Tibial nerve (tissue), 3 donors: ENCODE data around the gene CTNNA1.

Experiments used
- CTCF ChIP-seq, 5 experiments: fragments of 200-600 bp in 3 of 5; fragments of 450-650 bp in 2 of 5; sonication (generic) in 3 of 5; IDR thresholded peaks; one replicate each; pipeline ENCODE4 v1.5.1; 2016 to 2019; ENCODE audit warnings: antibody characterized with exemption in 5 of 5, mild to moderate bottlenecking in 3 of 5, moderate library complexity in 2 of 5
- POLR2A ChIP-seq, 2 donors: fragments of 450-650 bp; IDR thresholded peaks; one replicate each; pipeline ENCODE4 v1.6.1; 2017; ENCODE audit warnings: antibody characterized with exemption in 2 of 2, mild to moderate bottlenecking in 2 of 2, moderate library complexity in 2 of 2

- no peak for TF ChIP-seq CTCF (IDR thresholded peaks at IDR 0.05)
- no peak for TF ChIP-seq POLR2A (IDR thresholded peaks at IDR 0.05)
These were observed 31.2 kb upstream of the CTNNA1 start for GRCh38 chr5:138721979-138722378.
